Keratinocyte (primary cell): ENCODE measurements around the gene BSDC1. TPM values are rescaled to one million over a fixed set of nuclear protein-coding genes. Genes with fewer than 3 reads are reported as not detected.

Experiments used
- DNase-seq: peaks from one replicate; pipeline ENCODE4 v3.0.0-alpha.2; 2011; ENCODE audit warnings: low read depth, missing footprints, low spot score
- FAIRE-seq: peaks from 2 replicates; lab custom pipeline; 2011; peaks lifted over from hg19 to GRCh38; lab: Jason Lieb, UNC
- H2AFZ ChIP-seq: 2 replicates; pipeline ENCODE4 v1.6.0; 2012; ENCODE audit warnings: low read length, control low read depth, inconsistent platforms; ENCODE audit not compliant: control insufficient read depth
- H3K27ac ChIP-seq: 2 replicates; pipeline ENCODE4 v1.5.1; 2011; ENCODE audit warnings: low read length; ENCODE audit not compliant: control insufficient read depth, insufficient read depth
- H3K27me3 ChIP-seq: 3 replicates; pipeline ENCODE4 v1.6.0; 2011; ENCODE audit warnings: low read length; ENCODE audit not compliant: control insufficient read depth, insufficient read depth; ENCODE audit errors: extremely low read depth
- H3K36me3 ChIP-seq, 2 experiments: 2 replicates in 1 of 2; 3 replicates in 1 of 2; pipeline ENCODE4 v1.5.1; 2011; ENCODE audit warnings: low read length in 2 of 2, mild to moderate bottlenecking in 1 of 2; ENCODE audit not compliant: control insufficient read depth in 2 of 2, insufficient read depth in 2 of 2; ENCODE audit errors: extremely low read depth in 1 of 2
- H3K4me1 ChIP-seq: 3 replicates; pipeline ENCODE4 v1.5.1; 2011; ENCODE audit warnings: low read length; ENCODE audit not compliant: control insufficient read depth, insufficient read depth; ENCODE audit errors: extremely low read depth
- H3K4me2 ChIP-seq: 3 replicates; pipeline ENCODE4 v1.6.0; 2011; ENCODE audit warnings: low read depth, low read length; ENCODE audit not compliant: control insufficient read depth, insufficient read depth; ENCODE audit errors: extremely low read depth
- H3K4me3 ChIP-seq, 3 experiments: fragments of 200-600 bp in 1 of 3; sonication (generic) in 1 of 3; 2 replicates in 2 of 3; 3 replicates in 1 of 3; pipeline ENCODE4 v1.5.1; 2011 to 2016; ENCODE audit warnings: low read length in 3 of 3, mild to moderate bottlenecking in 3 of 3, control low read depth in 2 of 3, inconsistent platforms in 1 of 3, low read depth in 1 of 3, mixed read lengths in 1 of 3, mixed run types in 1 of 3, moderate library complexity in 1 of 3; ENCODE audit not compliant: control insufficient read depth in 2 of 3, insufficient read depth in 2 of 3; ENCODE audit errors: extremely low read depth in 1 of 3
- H3K79me2 ChIP-seq: 2 replicates; pipeline ENCODE4 v1.6.0; 2012; ENCODE audit warnings: low read length; ENCODE audit not compliant: control insufficient read depth, insufficient read depth
- H3K9ac ChIP-seq: 3 replicates; pipeline ENCODE4 v1.6.0; 2011; ENCODE audit warnings: low read length; ENCODE audit not compliant: control insufficient read depth, insufficient read depth; ENCODE audit errors: extremely low read depth
- H3K9me1 ChIP-seq: 3 replicates; pipeline ENCODE4 v1.6.0; 2011; ENCODE audit warnings: low read length; ENCODE audit not compliant: control insufficient read depth, insufficient read depth; ENCODE audit errors: extremely low read depth
- H3K9me3 ChIP-seq: 2 replicates; pipeline ENCODE4 v1.5.1; 2012; ENCODE audit warnings: low read depth, low read length; ENCODE audit not compliant: control insufficient read depth
- H4K20me1 ChIP-seq: 3 replicates; pipeline ENCODE4 v1.6.0; 2011; ENCODE audit warnings: low read length; ENCODE audit not compliant: control insufficient read depth, insufficient read depth; ENCODE audit errors: extremely low read depth
- EZH2 ChIP-seq: IDR thresholded peaks from one replicate; pipeline ENCODE4 v1.6.1; 2012; ENCODE audit warnings: inconsistent platforms, mild to moderate bottlenecking, low read length, moderate library complexity
- dilution Hi-C: fragments of 300-500 bp; cut with MboI; formaldehyde crosslinking; loops from one replicate; pipeline ENCODE4 v1.7.0; 2020; ENCODE audit warnings: low sequenced_read_pairs; ENCODE audit not compliant: extremely low pct_ligation_motif_present
- polyA plus RNA-seq, 5 experiments: library from polyadenylated mRNA; depleted of rRNA in 3 of 5; stranded (reverse) in 3 of 5; stranded (forward) in 1 of 5; unstranded in 1 of 5; fragments of >200 nt; gene quantifications; 1 replicate in 1 of 5; 2 replicates in 3 of 5; 3 replicates in 1 of 5; pipeline versions ENCODE4 v1.2.1 to v1.2.3, GENCODE V29; 2011 to 2012; ENCODE audit warnings: missing spikeins in 2 of 5, low read depth in 1 of 5, low replicate concordance in 1 of 5
- TF ChIP-seq, protein P1 (sequence below), 3 experiments: IDR thresholded peaks in 1 of 3; conservative IDR thresholded peaks in 1 of 3; optimal IDR thresholded peaks in 1 of 3; 2 replicates in 2 of 3; 3 replicates in 1 of 3; pipeline versions ENCODE3 to v1.5.1; 2011; ENCODE audit warnings: low read length in 3 of 3, mild to moderate bottlenecking in 3 of 3, moderate library complexity in 2 of 3, control low read depth in 1 of 3, inconsistent platforms in 1 of 3; ENCODE audit not compliant: insufficient read depth in 2 of 3; ENCODE audit errors: extremely low read depth in 1 of 3

The BSDC1 gene
- polyA plus RNA-seq, 1 donor (not counting 4 experiments of a cell fraction or from before 2014, with no cell fraction given), result 38.1 TPM

DNA sequence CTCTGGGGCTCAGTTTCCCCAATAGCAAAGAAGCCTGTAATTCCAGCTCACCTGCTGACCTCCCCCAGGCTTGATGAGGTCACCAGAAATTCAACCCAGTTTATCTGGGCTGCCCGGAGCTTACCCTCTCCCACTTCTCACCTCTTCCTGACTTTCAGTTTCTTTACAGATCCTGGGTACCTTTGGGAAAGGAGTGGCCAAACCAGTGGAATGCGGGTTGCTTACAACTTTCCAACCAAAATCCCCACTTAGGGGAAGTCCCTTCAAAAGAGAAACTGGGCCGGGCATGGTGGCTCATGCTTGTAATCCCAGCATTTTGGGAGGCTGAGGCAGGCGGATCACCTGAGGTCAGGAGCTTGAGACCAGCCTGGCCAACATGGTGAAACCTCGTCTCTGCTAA, 52.3 kb downstream of the BSDC1 start:
- TF ChIP-seq EZH2, result no peak
- TF ChIP-seq, protein P1, sequence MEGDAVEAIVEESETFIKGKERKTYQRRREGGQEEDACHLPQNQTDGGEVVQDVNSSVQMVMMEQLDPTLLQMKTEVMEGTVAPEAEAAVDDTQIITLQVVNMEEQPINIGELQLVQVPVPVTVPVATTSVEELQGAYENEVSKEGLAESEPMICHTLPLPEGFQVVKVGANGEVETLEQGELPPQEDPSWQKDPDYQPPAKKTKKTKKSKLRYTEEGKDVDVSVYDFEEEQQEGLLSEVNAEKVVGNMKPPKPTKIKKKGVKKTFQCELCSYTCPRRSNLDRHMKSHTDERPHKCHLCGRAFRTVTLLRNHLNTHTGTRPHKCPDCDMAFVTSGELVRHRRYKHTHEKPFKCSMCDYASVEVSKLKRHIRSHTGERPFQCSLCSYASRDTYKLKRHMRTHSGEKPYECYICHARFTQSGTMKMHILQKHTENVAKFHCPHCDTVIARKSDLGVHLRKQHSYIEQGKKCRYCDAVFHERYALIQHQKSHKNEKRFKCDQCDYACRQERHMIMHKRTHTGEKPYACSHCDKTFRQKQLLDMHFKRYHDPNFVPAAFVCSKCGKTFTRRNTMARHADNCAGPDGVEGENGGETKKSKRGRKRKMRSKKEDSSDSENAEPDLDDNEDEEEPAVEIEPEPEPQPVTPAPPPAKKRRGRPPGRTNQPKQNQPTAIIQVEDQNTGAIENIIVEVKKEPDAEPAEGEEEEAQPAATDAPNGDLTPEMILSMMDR (optimal IDR thresholded peaks at IDR 0.05 in 1 of 3, IDR thresholded peaks at IDR 0.05 in 1 of 3, conservative IDR thresholded peaks at IDR 0.05 in 1 of 3; ENCODE audit: extremely low read depth in 1 of 3, insufficient read depth in 2 of 3, low read length in 3 of 3), result no peak
- Histone ChIP-seq H3K79me2 (no peaks in the 10 kb centered on the region), H3K4me2 (no peak overlapping the region), H3K9me1 (no peaks in the 10 kb centered on the region), H3K27me3 (peaks cover 10% of the 10 kb centered on the region), H3K36me3 (no peaks in the 10 kb centered on the region), H3K9ac (no peak overlapping the region), H3K4me1 (peaks cover 23% of the 10 kb centered on the region), H3K4me3 (no peak overlapping the region), H3K27ac (no peak overlapping the region), H4K20me1 (no peaks in the 10 kb centered on the region), H3K9me3 (no peaks in the 10 kb centered on the region), H2AFZ (no peak overlapping the region)
- dilution Hi-C loops, result no loop called here
- no peak for FAIRE-seq
- no peak for DNase-seq

DNA sequence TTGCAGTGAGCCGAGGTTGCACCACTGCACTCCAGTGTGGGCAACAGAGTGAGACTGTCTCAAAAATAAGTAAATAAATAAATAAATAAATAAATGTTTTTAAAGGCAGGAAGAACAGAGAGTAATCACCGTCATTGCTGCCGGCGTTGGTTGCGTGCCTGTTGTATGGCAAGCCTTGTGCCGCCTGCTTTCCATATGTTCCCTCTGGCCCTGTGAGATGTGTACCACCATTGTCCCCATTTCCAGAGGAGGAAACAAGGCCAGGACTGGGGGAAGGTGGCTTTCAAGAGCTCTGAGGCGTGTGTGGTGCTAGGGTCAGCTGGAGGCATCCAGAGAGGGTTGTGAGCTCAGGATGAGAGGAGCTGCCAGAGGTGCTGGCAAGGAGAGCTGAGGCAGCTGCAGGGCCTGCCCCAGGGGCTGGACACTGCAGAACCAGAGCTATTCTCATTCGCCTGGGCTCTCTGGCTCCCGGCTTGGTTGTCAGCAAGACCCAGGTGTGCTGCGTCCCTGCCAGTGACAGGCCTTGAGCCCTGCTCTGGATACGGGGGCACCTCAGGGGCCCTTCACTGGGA, 53.0 kb downstream of the BSDC1 start:
- Histone ChIP-seq H3K4me3 (no peak overlapping the region), H3K36me3 (no peaks in the 10 kb centered on the region), H3K9me1 (no peaks in the 10 kb centered on the region), H3K27ac (no peak overlapping the region), H3K4me2 (no peak overlapping the region), H3K9ac (no peak overlapping the region), H2AFZ (no peak overlapping the region), H3K27me3 (peaks cover 12% of the 10 kb centered on the region), H4K20me1 (peaks cover 2% of the 10 kb centered on the region), H3K4me1 (peaks cover 27% of the 10 kb centered on the region), H3K9me3 (no peaks in the 10 kb centered on the region), H3K79me2 (no peaks in the 10 kb centered on the region)
- TF ChIP-seq, protein P1 (optimal IDR thresholded peaks at IDR 0.05 in 1 of 3, IDR thresholded peaks at IDR 0.05 in 1 of 3, conservative IDR thresholded peaks at IDR 0.05 in 1 of 3; ENCODE audit: extremely low read depth in 1 of 3, insufficient read depth in 2 of 3, low read length in 3 of 3), result no peak
- TF ChIP-seq EZH2, result no peak
- DNase-seq, result no peak
- dilution Hi-C loops, result no loop called here
- no peak for FAIRE-seq
